OCI-LY3 (cell line): ENCODE measurements around the gene EHBP1.

ENCODE experiments used
- EZH2phosphoT487 ChIP-seq: fragments of 200-600 bp; shearing (Covaris generic); IDR thresholded peaks from 2 replicates; pipeline ENCODE4 v1.6.1; 2018; ENCODE audit warnings: antibody characterized with exemption, mixed run types, low read depth
- TF ChIP-seq, protein P1 (sequence below): fragments of 200-600, 300-600 bp; sonication (generic); IDR thresholded peaks from 2 replicates; pipeline ENCODE4 v1.5.1; 2014; ENCODE audit warnings: antibody characterized with exemption, low read length, low read depth

DNA sequence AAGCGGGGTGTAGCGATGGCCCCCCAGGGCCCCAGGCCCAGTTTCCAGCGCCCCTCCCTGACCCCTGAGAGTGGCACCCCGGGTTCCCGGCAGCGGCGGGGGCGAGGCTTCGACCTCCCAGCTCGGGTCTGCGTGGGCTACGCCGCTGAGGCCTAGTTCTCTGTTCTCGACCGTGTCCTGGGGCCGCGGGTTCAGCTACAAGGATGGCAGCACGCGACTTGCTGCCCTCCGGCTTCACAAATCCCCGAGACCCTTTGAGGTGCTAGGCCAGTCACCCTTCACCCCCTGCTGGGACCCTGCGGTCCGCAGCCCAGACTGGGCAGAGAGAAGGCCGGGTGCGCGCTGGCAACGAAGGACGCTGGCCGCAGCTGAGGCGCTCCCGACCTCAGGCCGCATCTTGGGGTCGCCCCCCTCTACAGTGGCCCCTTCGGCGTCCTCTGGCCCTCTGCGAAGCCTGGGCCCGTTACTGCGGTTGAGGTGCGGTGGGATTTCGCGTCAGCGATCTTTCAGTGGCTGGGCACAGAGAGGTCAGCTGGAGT, 346.4 kb downstream of the EHBP1 start:
- TF ChIP-seq, protein P1, sequence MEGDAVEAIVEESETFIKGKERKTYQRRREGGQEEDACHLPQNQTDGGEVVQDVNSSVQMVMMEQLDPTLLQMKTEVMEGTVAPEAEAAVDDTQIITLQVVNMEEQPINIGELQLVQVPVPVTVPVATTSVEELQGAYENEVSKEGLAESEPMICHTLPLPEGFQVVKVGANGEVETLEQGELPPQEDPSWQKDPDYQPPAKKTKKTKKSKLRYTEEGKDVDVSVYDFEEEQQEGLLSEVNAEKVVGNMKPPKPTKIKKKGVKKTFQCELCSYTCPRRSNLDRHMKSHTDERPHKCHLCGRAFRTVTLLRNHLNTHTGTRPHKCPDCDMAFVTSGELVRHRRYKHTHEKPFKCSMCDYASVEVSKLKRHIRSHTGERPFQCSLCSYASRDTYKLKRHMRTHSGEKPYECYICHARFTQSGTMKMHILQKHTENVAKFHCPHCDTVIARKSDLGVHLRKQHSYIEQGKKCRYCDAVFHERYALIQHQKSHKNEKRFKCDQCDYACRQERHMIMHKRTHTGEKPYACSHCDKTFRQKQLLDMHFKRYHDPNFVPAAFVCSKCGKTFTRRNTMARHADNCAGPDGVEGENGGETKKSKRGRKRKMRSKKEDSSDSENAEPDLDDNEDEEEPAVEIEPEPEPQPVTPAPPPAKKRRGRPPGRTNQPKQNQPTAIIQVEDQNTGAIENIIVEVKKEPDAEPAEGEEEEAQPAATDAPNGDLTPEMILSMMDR = no peak
- no peak for TF ChIP-seq EZH2phosphoT487
